GM19351 (cell line): ENCODE data around the gene PROCR.
"Not testable (repeated sequence)": the region's sequence is repeated elsewhere in the genome, so short reads cannot be mapped to it uniquely, and the experiment has no call there.

Source experiments
- ATAC-seq: cut with Tn5 transposase; IDR thresholded peaks from one replicate; pipeline ENCODE4 v1.9.1; 2021; ENCODE audit warnings: mild to moderate bottlenecking, moderate library complexity; ENCODE audit not compliant: unreplicated experiment

Gene PROCR

DNA sequence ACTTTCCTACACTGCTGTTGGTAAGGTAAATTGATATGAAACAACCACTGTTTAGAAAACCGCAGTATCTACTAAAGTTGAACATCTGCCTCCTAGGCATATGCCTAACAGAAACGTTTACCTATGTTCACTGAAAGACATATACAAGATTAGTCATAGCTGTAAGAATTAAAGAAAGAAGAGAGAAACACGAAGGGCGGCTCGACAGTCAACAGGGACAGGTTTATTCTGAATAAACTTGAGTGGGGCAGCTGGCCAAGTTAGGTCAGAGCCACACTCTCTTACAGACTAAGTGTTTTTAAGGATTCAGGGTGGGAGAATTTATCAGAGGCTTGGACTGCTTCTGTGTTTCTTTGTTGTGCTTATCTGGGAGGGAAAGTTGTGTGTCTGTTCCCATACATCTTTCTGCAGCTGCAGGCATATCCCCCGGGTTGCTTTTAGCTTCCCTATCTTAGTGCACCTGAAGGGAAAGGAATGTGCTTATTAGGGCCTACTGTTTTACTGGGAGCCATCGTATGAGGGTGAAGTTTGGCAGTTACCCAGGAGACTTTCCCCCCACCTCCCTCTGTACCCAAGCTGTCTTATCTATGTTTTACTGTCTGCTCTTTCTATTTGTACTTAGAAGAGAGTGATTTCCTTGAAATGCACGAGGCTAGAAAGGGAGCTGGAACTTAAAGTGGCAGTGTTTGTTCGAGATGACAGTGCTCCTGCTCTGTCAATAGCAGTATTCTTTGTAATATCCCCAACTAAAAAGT lies 20.4 kb downstream of the PROCR start:
- no peak for ATAC-seq

DNA sequence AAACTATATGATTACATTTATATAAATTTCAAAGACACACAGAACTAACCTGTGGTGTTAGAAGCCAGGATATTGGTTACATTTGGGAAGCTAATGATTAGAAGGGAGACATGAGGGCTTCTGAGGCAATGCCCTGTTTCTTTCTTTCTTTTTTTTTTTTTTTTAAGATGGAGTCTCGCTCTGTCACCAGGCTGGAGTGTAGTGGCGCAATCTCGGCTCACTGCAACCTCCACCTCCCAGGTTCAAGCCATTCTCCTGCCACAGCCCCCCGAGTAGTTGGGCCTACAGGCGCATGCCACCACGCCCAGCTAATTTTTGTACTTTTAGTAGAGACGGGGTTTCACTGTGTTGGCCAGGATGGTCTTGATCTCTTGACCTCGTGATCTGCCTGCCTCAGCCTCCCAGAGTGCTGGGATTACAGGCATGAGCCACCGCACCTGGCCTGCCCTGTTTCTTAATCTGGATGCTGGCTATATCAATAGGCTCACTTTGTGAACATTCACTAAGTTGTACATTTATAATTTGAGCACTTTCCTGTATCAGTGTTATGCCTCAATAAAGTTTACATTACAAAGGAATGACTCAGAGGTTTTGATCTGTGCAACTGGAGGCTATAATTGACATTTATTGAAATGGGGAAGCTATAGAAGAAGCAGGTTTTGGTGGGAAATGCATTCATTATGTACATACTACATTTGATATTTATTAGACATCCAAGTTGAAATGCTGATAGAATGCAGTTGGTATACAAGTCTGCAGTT lies 21.3 kb downstream of the PROCR start:
- ATAC-seq = not testable (repeated sequence)

DNA sequence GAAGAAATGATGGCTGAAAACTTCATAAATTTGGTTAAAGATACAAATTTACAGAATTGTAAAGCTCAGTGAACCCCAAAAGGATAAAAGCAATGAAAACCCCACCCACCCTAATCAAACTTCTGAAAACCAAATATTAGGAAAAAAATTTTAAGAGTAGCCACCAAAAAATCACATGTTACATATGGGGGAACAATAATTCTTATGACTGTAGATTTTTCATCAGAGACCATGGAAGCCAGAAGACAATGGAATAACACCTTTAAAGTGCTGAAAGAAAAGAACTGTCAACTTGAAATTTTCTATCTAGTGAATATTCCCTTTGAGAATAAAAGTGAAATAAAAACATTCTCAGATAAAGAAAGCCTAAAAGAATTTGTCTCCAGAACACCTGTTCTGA lies 24.4 kb downstream of the PROCR start:
- ATAC-seq = no peak

DNA sequence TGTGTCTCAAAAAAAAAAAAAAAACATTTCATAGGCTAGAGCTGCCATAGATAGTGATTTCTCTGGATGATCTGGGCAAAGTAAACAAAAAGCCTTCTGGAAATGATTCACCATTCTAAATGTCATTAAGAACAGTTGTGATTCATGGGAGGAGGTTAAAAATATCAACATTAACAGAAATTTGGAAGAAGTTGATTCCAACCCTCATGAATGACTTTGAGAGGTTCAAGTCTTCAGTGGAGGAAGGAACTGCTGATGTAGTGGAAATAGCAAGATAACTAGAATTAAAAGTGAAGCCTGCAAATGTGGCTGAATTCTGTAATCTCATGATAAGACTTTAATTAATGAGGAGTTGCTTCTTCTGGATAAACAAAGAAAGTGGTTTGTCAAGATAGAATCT lies 27.9 kb downstream of the PROCR start:
- ATAC-seq = no peak

DNA sequence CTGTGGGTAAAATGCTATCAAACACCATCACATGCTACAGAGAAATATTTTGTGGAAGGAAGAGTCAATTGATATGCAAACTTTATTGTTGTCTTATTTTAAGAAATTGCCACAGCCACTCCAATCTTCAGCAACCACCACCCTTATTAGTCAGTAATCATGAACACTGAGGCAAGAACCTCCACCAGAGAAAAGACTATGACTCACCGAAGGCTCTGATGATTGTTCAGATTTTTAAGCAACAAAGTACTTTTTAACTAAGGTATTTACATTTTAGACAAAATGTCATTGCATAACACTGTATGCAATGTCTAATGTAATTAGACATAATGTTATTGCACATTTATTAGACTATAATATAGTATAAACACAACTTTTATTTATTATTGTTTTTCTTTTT lies 28.4 kb downstream of the PROCR start:
- no peak for ATAC-seq

DNA sequence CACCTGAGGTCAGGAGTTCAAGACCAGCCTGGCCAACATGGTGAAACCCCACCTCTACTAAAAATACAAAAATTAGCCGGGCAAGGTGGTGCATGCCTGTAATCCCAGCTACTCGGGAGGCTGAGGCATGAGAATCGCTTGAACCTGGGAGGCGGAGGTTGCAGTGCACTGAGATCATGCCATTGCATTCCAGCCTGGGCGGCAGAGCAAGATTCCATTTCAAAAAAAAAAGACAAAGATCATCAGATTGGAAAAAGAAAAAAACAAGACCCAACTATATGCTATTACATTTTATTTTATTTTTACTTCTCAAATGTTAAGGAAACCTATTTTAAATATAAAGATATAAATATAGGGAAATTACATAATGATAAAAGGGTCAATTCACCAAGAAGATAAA lies 29.6 kb downstream of the PROCR start:
- ATAC-seq = not testable (repeated sequence)

DNA sequence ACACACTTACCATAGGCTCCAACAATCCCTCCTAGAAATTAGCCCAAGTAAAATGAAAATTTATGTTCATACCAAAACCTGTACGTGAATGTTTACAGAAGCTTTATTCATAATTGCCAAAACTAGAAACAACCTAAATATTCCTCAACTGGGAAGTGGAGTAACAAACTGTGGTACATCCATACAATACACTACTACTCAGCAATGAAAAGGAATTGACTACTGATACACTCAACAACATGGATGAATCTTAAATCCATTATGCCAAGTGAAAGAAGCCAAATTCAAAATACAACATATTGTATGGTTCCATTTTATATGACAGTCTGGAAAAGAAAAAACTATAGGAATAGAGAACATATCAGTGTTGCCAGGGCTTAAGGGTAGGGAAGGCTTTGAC lies 34.9 kb downstream of the PROCR start:
- no peak for ATAC-seq

DNA sequence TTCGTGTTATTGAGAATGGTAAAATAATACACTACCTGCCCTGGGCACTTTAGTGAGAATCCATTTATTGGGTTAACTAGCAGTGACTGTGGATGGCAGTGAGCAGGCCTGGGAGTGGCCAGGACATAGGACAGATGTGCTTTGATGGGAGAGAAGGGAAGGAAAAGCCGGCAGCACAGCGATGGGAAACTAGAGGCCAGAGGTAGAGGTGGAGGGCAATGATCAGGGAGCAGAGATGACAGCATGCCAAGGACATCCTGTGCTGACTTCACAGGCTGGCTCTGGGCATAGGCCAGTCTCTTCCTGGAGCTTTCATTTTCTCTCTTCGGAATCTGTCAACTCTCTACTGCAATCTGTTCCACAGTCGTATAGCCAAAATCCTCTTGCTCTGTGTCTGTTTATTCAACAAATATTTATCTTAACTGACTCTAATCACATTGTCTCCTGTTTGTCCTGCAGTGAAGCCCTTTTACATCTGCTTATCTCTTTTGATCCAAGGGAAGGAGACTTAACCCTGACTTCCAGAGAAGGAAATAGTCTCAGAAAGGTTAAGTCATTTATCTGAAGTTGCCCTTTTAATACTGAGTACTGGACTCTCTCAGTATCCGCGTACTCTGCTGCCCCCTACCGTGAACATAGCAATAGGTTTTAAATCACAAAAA lies 36.2 kb downstream of the PROCR start:
- no peak for ATAC-seq

DNA sequence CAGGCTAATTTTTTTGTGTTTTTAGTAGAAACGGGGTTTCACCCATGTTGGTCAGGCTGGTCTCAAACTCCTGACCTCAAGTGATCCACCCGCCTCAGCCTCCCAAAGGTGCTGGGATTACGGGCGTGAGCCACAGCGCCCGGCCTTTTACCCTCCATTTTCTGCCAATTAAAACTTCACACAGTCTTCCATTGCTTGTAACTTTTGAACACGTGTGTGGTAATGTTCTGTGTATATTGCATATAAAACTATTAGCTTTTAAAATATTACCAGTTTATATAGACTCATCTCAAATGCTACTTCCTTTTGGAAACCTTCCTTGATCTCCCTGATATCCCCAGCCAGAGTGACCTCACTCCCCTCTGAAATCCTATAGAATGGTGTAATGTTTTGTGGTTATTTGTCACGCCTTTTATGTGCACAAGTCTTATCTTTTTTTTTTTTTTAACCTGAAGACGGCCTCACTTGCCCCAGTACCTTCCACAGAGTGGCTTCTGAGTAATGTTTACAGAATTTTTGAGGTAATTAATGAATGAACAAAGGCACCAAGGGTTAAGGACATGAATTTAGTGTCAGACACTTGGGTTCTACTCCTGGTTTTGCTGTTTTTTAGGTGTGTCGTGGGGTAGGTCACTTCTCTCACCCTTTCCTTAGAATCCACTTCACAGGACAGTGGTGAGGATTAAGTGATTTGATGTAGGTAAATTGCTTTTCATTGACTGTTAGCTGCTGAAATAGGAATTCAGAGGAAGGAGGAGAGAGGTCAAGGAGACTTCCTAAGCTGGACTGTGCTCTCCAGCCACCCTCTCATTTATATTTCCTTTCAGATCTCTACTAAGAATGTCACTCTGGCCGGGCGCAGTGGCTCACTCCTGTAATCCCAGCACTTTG lies 43.4 kb downstream of the PROCR start:
- ATAC-seq = no peak

DNA sequence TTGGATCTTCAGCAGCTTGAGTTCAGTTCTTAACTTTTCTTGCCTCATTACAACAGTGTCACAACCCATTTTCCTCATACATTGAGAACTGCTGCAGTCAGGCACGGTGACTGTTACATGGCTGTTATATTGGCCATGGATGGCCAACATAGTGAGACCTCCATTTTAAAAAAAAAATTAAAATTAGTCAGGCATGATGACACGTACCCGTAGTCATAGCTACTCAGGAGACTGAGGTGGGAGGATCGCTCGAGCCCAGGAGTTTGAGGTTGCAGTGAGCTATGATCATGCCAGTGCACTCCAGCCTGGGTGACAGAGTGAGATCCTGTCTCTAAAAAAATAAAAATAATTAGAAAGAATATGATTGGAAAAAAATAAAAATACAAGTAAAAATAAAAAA lies 44.7 kb downstream of the PROCR start:
- no peak for ATAC-seq

DNA sequence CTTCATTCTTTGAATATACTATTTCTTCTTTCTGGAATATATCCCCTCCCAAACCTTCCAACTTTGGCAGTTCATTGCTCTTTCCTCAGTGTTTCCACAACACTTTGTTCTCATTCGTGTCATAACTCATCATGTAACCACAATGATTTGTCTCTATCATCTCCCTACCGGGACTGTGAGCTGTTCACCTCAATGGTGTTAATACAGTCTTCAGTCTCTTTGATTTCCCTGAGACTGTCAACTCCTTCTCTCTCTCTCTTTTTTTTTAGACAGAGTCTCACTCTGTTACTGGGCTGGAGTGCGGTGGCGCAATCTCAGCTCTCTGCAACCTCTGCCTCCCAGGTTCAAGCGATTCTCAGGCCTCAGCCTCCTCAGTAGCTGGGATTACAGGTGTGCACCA lies 52.1 kb downstream of the PROCR start:
- ATAC-seq = no peak

DNA sequence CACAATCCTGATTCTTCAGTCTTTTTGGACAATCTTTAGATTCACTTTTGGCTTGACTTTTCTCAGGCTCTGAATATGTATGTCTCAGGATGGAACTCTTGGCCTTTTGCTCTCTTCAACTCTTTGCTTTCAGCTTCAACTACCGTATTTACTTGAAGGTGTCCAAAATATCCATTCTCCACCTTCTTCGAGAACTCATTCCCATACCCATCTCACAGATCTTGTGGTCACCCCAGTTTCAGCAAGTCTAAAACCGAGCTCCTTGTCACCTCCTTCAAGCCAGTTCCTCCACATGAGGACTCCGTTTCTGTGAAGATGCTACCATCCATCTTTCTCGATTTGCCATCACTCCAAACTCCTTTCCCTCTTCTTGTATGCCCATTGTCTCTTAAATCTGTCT lies 52.7 kb downstream of the PROCR start:
- no peak for ATAC-seq

DNA sequence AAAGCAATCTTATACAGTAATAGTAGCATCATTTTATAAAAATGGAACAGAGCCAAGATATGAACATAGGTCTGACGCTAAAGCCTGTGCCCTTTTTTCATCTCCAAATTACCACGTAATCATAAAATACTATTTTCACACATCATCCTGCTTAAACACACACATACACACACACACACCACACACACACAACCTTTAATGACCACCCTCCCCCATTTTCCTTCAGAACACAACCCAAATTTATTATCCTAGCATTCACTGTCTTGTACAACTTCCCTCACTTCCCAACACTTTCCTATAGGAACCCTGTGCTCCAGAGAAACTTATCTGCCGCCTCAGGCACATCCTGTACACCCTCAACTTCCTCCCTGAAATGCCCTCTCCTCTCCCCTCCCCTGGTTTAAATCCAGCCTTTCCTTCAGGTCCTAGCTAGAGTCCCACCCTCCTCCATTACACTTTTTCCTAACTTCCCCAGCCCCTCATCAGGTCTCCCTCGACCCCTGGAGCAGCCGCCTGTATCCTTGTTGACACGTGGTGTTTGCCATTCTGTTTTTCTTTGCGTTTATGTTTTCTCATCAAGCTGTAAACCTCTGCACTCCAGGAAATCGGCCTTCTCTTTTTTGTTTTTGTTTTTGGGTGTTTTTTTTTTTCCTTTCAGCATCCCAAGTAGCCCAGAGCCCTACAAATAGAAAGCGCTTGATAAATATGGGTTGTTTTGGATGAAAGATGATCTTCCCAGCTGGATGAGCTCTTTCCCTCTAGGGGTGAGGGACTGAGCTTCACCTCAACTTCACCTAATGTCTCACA lies 53.6 kb downstream of the PROCR start:
- ATAC-seq = no peak

DNA sequence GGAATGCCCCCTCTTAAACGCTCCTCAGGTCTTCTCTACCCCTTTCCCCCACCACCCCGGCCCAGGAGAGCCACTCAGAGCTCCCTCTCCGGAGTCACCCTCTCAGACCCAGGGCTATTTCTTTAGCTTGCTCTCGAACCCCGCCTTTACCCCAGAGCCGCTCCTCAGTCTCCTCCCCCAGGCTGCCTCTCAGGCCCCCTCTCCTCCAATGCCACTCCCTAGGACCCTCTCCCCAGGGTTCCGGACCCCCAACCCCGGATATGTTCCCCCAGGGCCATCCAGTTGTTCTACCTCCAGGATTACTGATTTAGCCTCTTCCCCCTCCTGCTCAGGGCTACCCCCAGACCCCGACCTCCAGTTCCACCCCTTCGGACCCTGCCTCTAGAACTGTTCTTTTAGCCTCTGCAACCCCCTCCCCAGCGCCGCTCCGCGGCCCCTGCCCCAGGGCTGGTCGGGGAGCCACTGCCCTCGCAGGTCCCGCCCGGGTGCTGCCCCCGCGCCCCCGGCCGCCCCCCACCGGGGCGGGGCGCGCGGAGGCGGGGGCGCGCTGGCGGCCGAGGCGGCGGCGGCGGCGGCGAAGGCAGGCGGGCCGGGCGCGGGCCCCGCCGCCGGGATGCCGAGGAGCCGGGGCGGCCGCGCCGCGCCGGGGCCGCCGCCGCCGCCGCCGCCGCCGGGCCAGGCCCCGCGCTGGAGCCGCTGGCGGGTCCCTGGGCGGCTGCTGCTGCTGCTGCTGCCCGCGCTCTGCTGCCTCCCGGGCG lies 54.4 kb downstream of the PROCR start, which contains the start of gene MMP24:
Gene MMP24 (plus strand): TSS at position 565 of the 758 bp plus-strand sequence. CDS start 49 bp downstream, at position 614.
- no peak for ATAC-seq
